ENCODE measurements around the gene ALG8.
A peak's percentile ranks its signal among the peaks of the same experiment; 100 is the strongest.

ALG8 gene

GRCh38 chr11:78145511-78146025, 6.1 kb upstream of the ALG8 start:
- DNase-seq (ENCODE audit: low read depth): no peak
- H3K4me3 ChIP-seq (ENCODE audit: low read length): no peak overlapping the region
- no peak for TF ChIP-seq CTCF (conservative IDR thresholded peaks at IDR 0.05; ENCODE audit: low read depth, low read length)

DNA sequence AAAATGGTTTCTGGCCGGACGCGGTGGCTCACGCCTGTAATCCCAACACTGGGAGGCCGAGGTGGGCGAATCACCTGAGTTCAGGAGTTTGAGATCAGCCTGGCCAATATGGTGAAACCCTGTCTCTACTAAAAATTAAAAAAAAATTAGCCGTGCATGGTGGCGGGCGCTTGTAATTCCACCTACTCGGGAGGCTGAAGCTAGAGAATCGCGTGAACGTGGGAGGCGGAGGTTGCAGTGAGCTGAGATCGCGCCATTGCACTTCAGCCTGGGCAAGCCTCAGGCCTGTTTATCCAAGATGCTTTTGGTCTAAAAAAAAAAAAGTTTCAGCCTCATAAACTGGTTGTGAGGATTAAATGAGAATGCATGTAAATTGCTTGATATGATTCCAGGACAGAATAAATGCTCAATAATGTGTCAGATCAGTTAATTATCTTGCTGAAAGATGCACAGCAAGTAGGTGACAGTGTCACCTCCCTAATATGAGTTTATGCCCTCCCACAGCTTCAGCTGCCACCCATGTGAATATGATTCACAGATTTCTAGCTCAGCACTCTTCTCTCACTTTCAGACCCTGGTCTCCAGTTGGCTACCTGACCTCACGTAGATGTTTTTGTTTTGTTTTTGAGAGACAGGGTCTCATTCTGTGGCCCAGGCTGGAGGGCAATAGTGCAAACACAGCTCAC, 1.1 kb upstream of the ALG8 start:
- peak overlapping the region; percentile 91 for H3K4me3 ChIP-seq (ENCODE audit: low read length)
- no peak for DNase-seq (ENCODE audit: low read depth)
- no peak for TF ChIP-seq CTCF (conservative IDR thresholded peaks at IDR 0.05; ENCODE audit: low read depth, low read length)

GRCh38 chr11:78138694-78139421, 568 bp downstream of the ALG8 start:
- peak overlapping the region; percentile 91 for H3K4me3 ChIP-seq (ENCODE audit: low read length)
- TF ChIP-seq CTCF (conservative IDR thresholded peaks at IDR 0.05; ENCODE audit: low read depth, low read length): peak; percentile 7
- peak; percentile 37 for DNase-seq (ENCODE audit: low read depth)

DNA sequence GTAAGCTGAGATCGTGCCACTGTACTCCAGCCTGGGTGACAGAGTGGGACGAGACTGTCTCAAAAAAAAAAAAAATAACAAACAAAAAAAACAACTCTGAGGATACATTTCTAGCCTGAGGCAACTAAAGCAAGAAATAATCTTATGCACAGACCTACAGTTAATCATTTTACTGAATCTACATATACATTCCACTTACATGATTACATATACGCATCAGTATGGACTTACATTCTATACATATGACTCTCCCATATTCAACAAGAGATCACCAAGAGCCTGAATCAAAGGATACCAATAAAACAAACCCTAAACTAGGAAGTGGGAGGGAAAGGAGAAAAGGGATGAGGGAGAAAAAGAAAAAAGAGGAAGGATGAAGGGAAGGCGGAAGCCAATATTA, 1.1 kb downstream of the ALG8 start:
- DNase-seq (ENCODE audit: low read depth): no peak
- peak overlapping the region; percentile 91 for H3K4me3 ChIP-seq (ENCODE audit: low read length)
- no peak for TF ChIP-seq CTCF (conservative IDR thresholded peaks at IDR 0.05; ENCODE audit: low read depth, low read length)

- DNase-seq (ENCODE audit: low read depth): no peak
- no peak overlapping the region for H3K4me3 ChIP-seq (ENCODE audit: low read length)
- TF ChIP-seq CTCF (conservative IDR thresholded peaks at IDR 0.05; ENCODE audit: low read depth, low read length): no peak
Observed at GRCh38 chr11:78132475-78132874, 7.0 kb downstream of the ALG8 start.

- DNase-seq (ENCODE audit: low read depth): no peak
- no peak overlapping the region for H3K4me3 ChIP-seq (ENCODE audit: low read length)
- TF ChIP-seq CTCF (conservative IDR thresholded peaks at IDR 0.05; ENCODE audit: low read depth, low read length): no peak
Observed at GRCh38 chr11:78131956-78132355, 7.5 kb downstream of the ALG8 start.

DNA sequence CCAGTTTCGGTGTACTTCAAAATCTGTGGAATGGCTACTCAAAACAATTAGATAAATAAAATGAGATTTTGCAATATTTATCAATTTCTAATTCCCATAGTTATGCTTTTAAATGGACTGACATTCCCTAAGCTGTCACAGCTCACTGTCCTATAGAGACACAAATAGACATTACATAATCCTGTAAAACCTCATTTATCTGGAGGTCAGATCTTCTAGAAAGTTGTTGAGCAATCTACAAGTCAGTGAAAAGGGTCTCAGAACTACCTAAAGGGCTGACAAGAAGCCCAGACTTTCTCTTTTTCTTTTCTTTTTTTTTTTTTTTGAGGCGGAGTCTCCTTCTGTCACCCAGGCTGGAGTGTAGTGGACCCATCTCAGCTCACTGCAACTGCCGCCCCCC, 12.0 kb downstream of the ALG8 start:
- DNase-seq (ENCODE audit: low read depth): no peak
- H3K4me3 ChIP-seq (ENCODE audit: low read length): no peak overlapping the region
- no peak for TF ChIP-seq CTCF (conservative IDR thresholded peaks at IDR 0.05; ENCODE audit: low read depth, low read length)

Data from retinal pigment epithelial cell (primary cell).